Right forelimb (tissue), 1 donor: ENCODE measurements around the gene AMMECR1L.
A peak's percentile ranks its signal among the peaks of the same experiment; 100 is the strongest.

ENCODE experiments used
- DNase-seq: peaks from one replicate; pipeline ENCODE4 v3.0.0-alpha.2; 2018

Gene AMMECR1L

DNA sequence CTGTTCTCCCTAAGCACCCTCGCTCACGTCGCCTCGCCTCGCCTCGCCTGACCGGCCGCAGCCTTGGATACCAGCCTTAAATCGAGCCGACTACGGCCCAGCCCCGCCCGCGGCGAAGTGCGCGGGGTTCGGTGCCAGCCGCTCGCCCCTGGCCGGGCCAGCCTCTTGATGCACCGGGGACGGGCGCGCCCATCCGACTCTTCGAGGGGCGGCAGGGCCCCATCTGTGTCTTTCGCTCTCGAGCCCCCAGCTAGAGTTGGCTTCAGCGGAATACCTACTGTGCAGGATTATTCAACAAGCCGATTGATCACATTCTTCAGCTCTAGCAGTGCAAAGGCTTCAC is 808 bp upstream of the AMMECR1L start:
- DNase-seq: peak; percentile 64

- DNase-seq: peak; percentile 50
Measured at GRCh38 chr2:127884861-127885740, 655 bp downstream of the AMMECR1L start.

- DNase-seq: no peak
Measured at GRCh38 chr2:127884436-127884835, 1.3 kb downstream of the AMMECR1L start.

GRCh38 chr2:127879899-127880298 is 5.9 kb downstream of the AMMECR1L start:
- DNase-seq: no peak

GRCh38 chr2:127877626-127878025 is 8.1 kb downstream of the AMMECR1L start:
- no peak for DNase-seq

- no peak for DNase-seq
Measured at GRCh38 chr2:127877136-127877535, 8.6 kb downstream of the AMMECR1L start.

GRCh38 chr2:127874378-127875269 is 11.1 kb downstream of the AMMECR1L start:
- no peak for DNase-seq

DNA sequence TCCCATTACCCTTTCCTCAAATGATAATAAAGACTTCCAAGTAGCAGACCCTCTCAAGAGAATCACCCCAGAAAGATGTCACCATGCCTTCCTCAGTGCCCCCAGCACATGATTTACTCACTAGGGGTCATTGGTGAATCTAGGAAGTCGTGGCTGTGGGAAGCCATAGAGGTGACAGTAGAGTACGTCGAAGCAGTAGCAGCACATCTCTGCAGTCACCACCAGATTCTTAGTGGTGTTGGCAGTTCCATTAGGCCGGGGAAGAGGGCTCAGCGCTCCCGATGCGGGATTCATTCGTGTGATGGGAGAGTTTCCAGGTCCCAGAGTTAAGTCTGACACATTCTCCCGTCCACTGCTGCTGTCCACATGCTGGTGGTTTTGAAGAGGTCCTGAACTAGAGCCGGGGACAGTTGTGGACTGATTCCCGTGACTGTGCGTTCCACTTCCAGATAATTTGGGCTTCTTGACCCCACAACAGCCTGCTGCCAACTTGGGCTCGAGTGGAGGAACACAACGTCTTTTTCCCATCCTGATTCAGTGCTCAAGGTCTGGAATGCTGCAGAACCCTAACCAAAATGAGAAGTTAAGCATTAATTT is 12.0 kb downstream of the AMMECR1L start:
- DNase-seq: no peak

GRCh38 chr2:127872354-127872753 is 13.4 kb downstream of the AMMECR1L start:
- no peak for DNase-seq

DNA sequence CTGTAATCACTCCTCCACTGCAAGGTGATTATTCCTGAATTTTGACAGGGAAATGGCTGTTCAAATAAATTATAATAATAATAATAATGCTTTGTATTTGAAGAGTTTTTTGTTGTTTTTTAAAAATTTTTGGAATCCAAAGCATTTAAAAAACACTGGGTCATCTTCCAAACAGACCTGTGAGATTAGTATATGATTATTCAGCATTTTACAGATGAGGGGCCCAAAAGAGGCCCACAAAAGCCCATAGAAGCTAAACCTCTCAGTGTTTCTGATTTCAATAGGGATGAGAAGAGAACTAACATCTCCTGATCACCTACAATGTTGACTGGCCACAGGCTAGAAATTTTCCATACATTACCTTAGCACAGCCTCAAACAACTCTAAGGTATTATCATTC is 19.8 kb downstream of the AMMECR1L start:
- no peak for DNase-seq

GRCh38 chr2:127864877-127865276 is 20.9 kb downstream of the AMMECR1L start:
- no peak for DNase-seq

- DNase-seq: no peak
Measured at GRCh38 chr2:127862228-127862627, 23.5 kb downstream of the AMMECR1L start.

DNA sequence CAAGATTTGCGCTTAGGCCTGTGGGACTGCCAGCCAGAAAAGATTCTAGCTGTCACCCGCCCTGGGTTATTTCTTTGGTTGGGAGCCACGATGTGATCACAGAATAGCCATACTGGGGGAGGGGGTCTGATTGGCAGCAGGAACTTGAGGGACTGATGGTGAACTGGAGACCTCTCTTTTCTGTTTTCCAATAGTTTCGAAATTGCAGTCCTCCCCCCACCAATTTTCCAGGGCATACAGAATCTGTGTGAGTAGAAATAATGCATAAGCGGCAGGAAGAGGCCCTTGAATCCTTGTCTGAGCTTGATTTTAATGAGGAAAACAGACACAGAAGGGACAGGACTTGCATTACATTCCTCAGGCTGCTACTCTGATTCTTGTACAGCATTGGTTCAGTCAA is 25.6 kb downstream of the AMMECR1L start:
- DNase-seq: peak; percentile 53

DNA sequence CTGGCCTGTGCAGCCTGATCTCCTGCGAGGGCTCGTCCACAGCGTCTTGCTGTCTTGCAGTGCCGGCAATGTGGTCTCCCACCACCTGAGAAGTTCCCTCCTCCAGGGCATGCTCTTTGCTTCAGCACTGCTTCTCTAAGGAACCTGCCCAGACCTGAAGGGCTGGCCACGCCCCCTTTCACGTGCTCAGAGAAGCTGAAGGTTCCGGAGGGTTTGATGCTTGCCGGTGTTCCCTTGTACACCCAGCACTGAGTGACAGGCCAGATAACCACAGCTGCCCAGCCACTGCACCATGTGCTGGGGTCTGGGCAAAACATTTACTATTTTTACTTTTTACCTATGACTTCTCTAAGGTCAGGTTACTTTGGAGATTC is 26.1 kb downstream of the AMMECR1L start:
- no peak for DNase-seq

DNA sequence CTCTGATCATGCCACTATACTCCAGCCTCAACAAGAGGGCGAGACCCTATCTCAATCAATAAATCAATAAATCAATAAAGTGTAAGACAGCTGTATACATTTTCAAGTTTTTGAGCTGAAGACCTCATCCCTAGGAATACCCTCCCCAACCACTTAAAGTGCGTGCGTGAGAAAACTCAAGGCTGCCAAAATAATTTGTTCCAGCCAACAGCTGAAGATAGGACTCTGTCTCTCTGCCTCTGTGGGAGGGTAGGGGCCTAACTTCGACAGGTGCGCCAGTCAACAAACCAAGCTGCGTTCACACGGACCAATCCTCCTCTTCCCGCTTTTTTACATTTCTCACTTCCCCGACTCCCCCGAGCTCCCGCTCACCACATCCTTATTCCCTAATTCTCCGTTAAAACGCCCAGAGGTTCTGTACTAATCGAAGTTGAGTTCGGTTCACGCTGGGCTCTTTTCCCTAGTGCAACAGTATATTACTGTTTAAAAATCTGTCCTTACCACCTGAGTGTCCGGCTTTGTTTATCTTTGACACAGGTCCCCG is 28.4 kb downstream of the AMMECR1L start:
- DNase-seq: peak; percentile 54

DNA sequence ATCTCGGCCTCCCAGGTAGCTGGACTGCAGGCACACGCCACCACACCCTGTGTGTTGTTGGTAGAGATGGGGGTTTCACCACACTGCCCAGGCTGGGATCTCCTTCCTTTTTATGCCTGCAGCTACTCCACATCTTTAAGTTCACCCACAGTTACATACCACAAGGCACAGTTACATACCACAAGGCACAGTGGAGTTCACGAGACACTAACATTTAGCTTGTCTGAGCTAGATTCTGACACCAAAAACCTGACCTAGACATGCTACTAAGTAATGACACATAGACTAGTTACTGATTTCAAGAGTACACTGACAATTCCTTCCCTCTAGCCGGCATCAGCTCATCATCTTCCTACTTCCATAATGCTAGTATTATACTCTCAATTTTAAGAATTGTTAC is 32.1 kb downstream of the AMMECR1L start:
- DNase-seq: no peak

DNA sequence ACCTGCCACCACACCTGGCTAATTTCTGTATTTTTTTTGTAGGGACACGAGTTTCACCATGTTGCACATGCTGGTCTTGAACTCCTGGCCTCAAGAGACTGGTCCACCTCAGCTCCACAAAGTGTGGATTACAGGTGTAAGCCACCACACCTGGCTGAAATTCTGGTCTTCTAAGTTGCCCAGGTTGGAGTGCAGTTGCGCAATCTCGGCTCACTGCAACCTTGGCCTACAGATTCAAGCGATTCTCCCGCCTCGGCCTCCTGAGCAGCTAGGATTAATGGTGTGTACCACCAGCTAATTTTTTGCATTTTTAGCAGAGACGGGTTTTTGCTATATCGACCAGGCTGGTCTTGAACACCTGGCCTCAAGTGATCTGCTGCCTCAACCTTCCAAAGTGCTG is 33.4 kb downstream of the AMMECR1L start:
- DNase-seq: no peak

GRCh38 chr2:127847931-127848330 is 37.8 kb downstream of the AMMECR1L start:
- no peak for DNase-seq

GRCh38 chr2:127844973-127845372 is 40.8 kb downstream of the AMMECR1L start:
- no peak for DNase-seq

- DNase-seq: no peak
Measured at GRCh38 chr2:127843677-127844076, 42.1 kb downstream of the AMMECR1L start.

GRCh38 chr2:127841466-127842178 is 44.1 kb downstream of the AMMECR1L start:
- DNase-seq: no peak

GRCh38 chr2:127840893-127841292 is 44.9 kb downstream of the AMMECR1L start:
- DNase-seq: no peak

- DNase-seq: no peak
Measured at GRCh38 chr2:127834951-127835350, 50.8 kb downstream of the AMMECR1L start.
